ENCODE measurements around the gene CYB5A. TPM values are rescaled to one million over a fixed set of nuclear protein-coding genes. Genes with fewer than 3 reads are reported as not detected.

Gene CYB5A
- total and polyA plus RNA-seq, 2 of the 8 experiments (the other 6 are each of a cell fraction or from before 2014, with no cell fraction given): 154 to 195 TPM

- TF ChIP-seq, protein P1, sequence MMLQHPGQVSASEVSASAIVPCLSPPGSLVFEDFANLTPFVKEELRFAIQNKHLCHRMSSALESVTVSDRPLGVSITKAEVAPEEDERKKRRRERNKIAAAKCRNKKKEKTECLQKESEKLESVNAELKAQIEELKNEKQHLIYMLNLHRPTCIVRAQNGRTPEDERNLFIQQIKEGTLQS (IDR thresholded peaks at IDR 0.05; ENCODE audit: insufficient read depth, low read depth, low read length): no peak
- TF ChIP-seq JUND (IDR thresholded peaks at IDR 0.05; ENCODE audit: low read length): no peak
Measured at GRCh38 chr18:74286856-74287255, 4.9 kb downstream of the CYB5A start (continued).

All from H1 (cell line).